ENCODE measurements around the gene SH2D3A.

SH2D3A gene

GRCh38 chr19:6707658-6708018, 59.6 kb downstream of the SH2D3A start:
- Histone ChIP-seq H3K4me2 (ENCODE audit: low read depth, low read length) (no peak overlapping the region), H2AFZ (ENCODE audit: low read length) (no peak overlapping the region), H3K36me3 (replicated peaks; ENCODE audit: insufficient read depth, low read length) (no peaks in the 10 kb centered on the region), H3K4me1 (ENCODE audit: low read length) (no peaks in the 10 kb centered on the region), H3K27me3 (replicated peaks; ENCODE audit: insufficient read depth, low read length) (peaks cover 84% of the 10 kb centered on the region), H3K4me3 (ENCODE audit: low read length) (no peak overlapping the region), H3K27ac (ENCODE audit: low read length) (no peak overlapping the region), H4K20me1 (ENCODE audit: insufficient read depth, low read length) (no peaks in the 10 kb centered on the region), H3K9me3 (replicated peaks; ENCODE audit: insufficient read depth, low read length) (no peaks in the 10 kb centered on the region), H3K79me2 (ENCODE audit: low read length) (no peaks in the 10 kb centered on the region), H3K9me2 (replicated peaks; ENCODE audit: insufficient read depth, low read length) (no peaks in the 10 kb centered on the region), H3K9ac (ENCODE audit: low read length) (no peak overlapping the region), H3F3A (ENCODE audit: insufficient read depth, low read length) (no peaks in the 10 kb centered on the region)
- DNase-seq, result no peak
- TF ChIP-seq EZH2 (optimal IDR thresholded peaks at IDR 0.05; ENCODE audit: low read depth, low read length) (no peak), CTCF (IDR thresholded peaks at IDR 0.05; ENCODE audit: low read length) (no peak), EZH2phosphoT487 (IDR thresholded peaks at IDR 0.05; ENCODE audit: low read length) (no peak)

- peaks cover 84% of the 10 kb centered on the region for H3K27me3 ChIP-seq (replicated peaks; ENCODE audit: insufficient read depth, low read length)
- no peak overlapping the region for H2AFZ ChIP-seq (ENCODE audit: low read length)
- H3K9me2 ChIP-seq (replicated peaks; ENCODE audit: insufficient read depth, low read length), result no peaks in the 10 kb centered on the region
- no peak overlapping the region for H3K4me2 ChIP-seq (ENCODE audit: low read depth, low read length)
- H3K9ac ChIP-seq (ENCODE audit: low read length), result no peak overlapping the region
- H3K27ac ChIP-seq (ENCODE audit: low read length), result no peak overlapping the region
- DNase-seq, result no peak
- no peaks in the 10 kb centered on the region for H4K20me1 ChIP-seq (ENCODE audit: insufficient read depth, low read length)
- H3K4me1 ChIP-seq (ENCODE audit: low read length), result no peaks in the 10 kb centered on the region
- TF ChIP-seq CTCF (IDR thresholded peaks at IDR 0.05; ENCODE audit: low read length), result no peak
- no peak for TF ChIP-seq EZH2 (optimal IDR thresholded peaks at IDR 0.05; ENCODE audit: low read depth, low read length)
- no peak for TF ChIP-seq EZH2phosphoT487 (IDR thresholded peaks at IDR 0.05; ENCODE audit: low read length)
- no peaks in the 10 kb centered on the region for H3K9me3 ChIP-seq (replicated peaks; ENCODE audit: insufficient read depth, low read length)
- H3K4me3 ChIP-seq (ENCODE audit: low read length), result no peak overlapping the region
- no peaks in the 10 kb centered on the region for H3K79me2 ChIP-seq (ENCODE audit: low read length)
- H3K36me3 ChIP-seq (replicated peaks; ENCODE audit: insufficient read depth, low read length), result no peaks in the 10 kb centered on the region
- H3F3A ChIP-seq (ENCODE audit: insufficient read depth, low read length), result no peaks in the 10 kb centered on the region
Observed at GRCh38 chr19:6707011-6707657, 60.1 kb downstream of the SH2D3A start.

DNA sequence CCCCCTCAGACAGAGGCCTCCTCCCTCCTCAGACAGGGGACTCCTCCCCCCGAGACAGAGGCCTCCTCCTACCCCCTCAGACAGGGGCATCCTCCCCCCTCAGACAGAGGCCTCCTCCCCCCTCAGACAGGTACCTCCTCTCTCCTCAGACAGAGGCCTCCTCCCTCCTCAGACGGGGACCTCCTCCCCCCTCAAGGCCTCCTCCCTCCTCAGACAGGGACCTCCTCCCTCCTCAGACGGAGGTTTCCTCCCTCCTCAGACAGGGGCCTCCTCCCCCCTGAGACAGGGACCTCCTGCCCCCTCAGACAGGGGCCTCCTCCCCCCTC, 60.6 kb downstream of the SH2D3A start:
- H3K79me2 ChIP-seq (ENCODE audit: low read length), result no peaks in the 10 kb centered on the region
- no peaks in the 10 kb centered on the region for H3K36me3 ChIP-seq (replicated peaks; ENCODE audit: insufficient read depth, low read length)
- TF ChIP-seq CTCF (IDR thresholded peaks at IDR 0.05; ENCODE audit: low read length) (no peak), EZH2 (optimal IDR thresholded peaks at IDR 0.05; ENCODE audit: low read depth, low read length) (no peak), EZH2phosphoT487 (IDR thresholded peaks at IDR 0.05; ENCODE audit: low read length) (no peak)
- no peak overlapping the region for H2AFZ ChIP-seq (ENCODE audit: low read length)
- H3K4me2 ChIP-seq (ENCODE audit: low read depth, low read length), result no peak overlapping the region
- H4K20me1 ChIP-seq (ENCODE audit: insufficient read depth, low read length), result no peaks in the 10 kb centered on the region
- H3K9me3 ChIP-seq (replicated peaks; ENCODE audit: insufficient read depth, low read length), result no peaks in the 10 kb centered on the region
- H3K9me2 ChIP-seq (replicated peaks; ENCODE audit: insufficient read depth, low read length), result no peaks in the 10 kb centered on the region
- H3F3A ChIP-seq (ENCODE audit: insufficient read depth, low read length), result no peaks in the 10 kb centered on the region
- no peak overlapping the region for H3K4me3 ChIP-seq (ENCODE audit: low read length)
- H3K9ac ChIP-seq (ENCODE audit: low read length), result no peak overlapping the region
- DNase-seq, result no peak
- H3K4me1 ChIP-seq (ENCODE audit: low read length), result no peaks in the 10 kb centered on the region
- H3K27ac ChIP-seq (ENCODE audit: low read length), result no peak overlapping the region
- peaks cover 84% of the 10 kb centered on the region for H3K27me3 ChIP-seq (replicated peaks; ENCODE audit: insufficient read depth, low read length)
